HG03442 (cell line): ENCODE measurements around the gene PAFAH1B1.
"Not testable (repeated sequence)": the region's sequence is repeated elsewhere in the genome, so short reads cannot be mapped to it uniquely, and the experiment has no call there.

Experiments
- ATAC-seq: cut with Tn5 transposase; IDR thresholded peaks from one replicate; pipeline ENCODE4 v1.9.1; 2021; ENCODE audit warnings: mild to moderate bottlenecking, moderate library complexity; ENCODE audit not compliant: unreplicated experiment

PAFAH1B1 gene

DNA sequence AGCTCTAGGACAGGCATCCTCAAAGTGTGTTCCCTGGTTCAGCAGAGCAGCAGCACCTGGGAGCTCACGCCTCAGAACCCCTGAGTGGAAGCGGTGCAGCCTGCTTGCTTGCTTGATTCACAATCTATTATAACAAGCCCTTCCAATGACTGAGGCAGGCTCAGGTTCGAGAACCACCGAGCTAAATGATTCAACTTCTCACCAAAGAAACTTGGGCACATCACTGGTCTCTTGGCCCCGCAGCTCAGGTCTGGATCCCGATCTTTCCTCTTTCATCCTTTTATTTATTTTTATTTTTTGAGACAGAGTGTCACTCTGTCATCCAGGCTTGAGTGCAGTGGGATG is 93.6 kb downstream of the PAFAH1B1 start:
- ATAC-seq: no peak

DNA sequence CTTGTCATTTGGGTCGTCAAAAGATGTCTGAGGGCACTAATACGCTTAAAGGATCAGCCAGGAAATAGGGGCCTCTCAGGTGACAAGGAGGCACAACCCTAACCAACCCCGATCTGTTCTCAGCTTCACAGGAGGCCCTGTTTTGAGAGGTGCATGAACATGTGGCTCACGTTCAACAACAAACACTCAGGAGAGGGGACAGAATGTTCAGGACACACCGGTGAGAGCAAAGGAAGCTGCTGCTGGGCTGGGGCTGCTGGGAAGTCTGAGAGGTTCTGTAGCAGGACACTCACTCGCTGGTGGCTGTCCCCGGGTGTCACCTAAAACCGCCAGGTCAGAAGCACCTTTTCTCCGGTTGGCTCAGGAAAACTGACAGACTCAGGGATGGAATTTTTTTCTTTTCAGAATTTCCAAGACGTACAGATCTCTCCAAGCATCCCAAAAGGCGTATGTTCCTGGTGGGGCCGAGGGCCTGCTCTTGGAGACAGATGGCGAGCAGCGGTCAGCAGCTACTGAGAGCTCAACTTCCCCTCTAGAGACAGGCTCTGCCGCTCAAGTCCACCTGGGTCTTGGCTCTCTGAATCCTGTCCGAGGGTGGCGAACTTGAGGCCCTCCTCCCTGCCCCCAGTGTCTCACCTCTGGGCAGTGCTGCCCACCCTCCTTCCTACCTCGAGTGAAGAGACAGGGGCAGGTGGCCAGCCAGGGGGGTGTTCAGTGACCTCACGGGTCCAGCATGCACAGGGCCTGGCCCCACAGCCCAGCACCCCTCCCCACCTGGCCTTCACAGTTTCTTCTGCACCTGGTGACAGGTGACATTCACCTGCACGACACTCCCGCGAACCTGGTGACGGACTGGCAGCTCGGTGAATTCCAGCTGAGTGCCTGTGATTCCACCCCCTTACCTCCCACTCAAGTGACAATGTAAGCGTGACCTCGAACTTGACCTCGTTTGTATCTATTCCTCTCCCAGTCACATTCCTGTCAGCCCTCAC is 95.2 kb downstream of the PAFAH1B1 start:
- ATAC-seq: no peak

DNA sequence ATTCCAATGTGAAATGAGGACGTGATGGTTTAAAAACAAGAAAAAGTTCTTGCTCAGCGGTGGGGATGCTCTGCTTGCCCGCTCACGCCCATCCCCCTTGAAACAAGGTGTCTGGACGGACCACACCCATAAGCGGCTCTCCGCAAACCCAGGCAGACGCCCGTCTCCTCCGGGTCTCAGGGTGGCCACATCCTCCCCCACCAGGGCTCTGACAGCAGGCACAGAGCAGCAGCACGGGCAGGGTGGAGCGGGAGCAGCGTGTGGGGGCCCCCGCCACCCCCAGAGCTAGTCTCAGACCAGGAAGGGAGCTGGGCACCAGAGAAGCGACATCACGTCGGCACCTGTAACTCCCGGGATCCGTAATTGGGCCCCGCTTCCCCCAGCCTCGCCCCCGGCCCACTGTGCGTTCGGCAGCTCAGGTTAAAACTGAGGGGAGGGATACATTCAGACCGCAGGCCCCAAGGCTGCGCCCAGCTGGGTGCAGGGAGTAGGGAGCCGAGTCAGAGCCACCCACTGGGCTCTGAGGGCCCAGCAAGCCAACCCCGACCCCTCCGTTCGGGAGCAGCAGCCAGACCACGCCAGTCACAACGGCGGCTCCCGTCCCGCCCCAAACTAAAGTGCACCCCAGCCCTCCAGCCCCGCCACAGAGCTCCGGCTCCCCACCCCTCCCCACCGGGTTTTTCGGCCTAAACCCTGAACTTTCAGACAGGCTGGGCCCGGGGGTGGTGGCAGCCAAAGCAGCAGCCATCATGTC is 96.1 kb downstream of the PAFAH1B1 start:
- no peak for ATAC-seq

DNA sequence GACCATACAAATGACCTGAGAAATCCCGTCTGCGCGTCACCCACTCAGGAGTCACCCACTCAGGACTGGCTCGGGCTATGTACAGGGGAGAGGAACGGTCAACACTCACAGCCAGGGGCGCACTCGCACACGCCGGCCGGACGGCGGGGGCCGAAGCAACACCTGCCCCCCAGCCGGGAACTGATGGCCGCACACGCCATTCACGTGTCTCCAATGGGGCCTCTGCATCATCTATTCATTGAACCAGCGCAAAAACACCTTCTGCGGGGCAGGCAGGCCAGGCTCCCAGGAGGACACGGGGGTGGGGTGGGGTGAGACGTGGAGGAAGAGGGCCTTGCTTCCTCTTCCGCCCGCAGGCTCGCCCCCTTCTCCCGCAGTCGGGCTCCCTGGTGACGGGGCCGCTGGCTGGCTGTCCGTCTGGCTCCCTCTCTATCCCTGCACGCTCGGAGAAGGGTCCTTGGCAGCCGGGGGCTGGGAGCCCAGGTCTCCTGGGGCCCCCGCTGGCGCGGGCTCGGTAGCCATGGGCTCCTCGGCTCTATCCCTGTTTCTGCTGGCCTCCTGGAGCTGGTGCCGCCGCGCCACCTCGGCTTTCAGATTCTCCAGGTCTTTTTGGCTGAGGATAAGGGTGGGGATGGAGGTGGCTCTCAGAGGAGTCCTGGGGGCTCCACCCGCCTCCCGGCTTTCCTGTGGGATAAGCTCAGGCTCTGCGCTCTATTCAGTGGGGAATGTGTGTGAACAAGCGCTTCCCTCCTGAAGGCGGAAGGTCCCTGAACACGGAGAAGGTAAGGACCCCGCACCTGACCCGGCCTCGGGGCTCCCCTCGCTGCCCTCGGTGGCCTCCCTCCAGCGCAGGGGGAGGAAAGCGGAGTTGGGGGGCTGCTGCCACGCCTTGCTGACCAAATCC is 97.0 kb downstream of the PAFAH1B1 start:
- ATAC-seq: no peak

DNA sequence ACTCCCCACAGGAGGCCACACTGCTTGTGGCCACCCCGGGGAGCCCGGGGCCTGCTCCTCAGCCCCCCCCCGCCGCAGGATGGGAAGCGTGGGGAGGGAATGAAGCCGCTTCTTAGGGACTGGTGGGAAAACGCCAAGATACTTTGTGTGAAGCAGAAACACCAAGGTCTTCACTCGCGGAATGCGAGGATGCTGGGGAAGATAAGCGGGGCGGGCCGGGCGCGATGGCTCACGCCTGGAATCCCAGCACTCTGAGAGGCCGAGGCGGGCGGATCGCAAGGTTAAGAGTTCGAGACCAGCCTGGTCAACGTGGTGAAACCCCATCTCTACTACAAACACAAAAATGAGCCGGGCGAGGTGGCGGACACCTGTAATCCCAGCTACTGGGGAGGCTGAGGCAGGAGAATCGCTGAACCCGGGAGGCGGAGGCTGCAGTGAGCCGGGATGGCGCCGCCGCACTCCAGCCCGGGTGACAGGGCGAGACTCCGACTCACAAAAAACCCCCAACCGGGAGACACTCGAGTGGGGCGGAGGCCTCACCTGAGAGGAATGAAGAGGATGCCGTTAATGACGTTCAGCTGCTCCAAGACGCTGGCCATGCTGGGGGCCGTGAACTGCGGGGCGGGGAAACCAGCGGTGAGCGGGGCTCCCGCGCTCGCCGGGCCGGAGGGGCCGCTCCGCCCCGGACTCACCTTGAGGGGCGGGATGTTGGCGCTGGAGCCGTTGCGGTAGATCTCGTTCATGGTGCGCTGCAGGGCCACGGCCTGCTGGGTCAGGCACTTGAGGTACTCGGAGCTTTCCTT is 97.8 kb downstream of the PAFAH1B1 start:
- no peak for ATAC-seq

DNA sequence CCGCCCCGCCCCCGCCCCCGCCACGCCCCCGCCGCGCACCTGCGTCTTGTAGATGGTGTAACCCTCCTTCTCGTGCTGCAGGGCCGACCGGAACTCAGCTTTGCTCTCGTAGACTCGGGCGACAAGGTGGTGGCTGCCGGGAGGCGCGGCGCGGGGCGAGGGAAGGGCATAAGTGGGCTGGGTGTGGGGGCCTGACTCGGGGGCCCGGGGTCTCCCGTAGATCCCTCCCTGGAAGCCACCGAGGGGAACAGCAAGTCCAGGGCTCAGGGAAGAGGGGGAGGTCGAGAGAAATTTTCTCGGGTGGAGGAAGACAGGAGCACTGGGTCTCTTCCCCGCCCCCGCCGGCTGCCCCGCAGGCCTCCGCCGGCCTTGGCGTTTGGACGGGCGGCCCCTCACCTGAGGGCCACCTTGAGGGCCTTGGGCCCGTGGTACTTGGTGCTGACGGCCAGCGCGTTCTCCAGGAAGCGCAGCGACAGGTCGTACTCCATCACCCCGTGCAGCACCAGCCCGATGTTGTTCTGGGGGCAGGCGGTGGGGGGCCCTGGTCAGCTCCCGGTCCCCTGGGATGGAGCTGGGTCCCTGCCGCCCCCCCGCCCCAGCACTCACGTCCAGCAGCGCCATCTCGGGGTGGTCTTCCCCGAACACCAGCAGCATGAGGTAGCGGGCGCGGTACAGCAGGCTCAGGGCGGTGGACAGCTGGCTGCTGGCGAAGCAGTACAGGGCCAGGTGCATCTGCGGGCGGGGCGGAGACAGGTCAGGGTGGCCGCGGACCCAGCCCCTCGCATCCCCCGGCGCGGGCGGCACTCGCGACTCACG is 98.7 kb downstream of the PAFAH1B1 start:
- ATAC-seq: no peak

DNA sequence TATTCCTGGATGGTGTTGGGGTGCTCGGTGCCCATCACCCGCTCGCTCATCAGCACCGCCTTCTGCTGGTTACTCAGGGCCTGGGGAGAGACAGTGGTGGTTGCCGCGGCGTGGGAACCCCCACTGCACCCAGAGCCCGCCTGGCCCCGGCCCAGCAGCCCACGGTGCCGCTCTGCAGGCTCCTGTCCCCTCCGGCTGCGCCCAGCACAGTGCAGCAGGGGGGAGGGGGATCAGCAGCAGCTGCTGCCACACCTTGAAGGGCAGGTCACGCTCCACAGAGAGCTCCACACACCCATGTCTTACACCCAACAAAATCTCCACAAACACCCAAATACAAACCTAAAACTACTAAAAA is 99.3 kb downstream of the PAFAH1B1 start:
- ATAC-seq: no peak

DNA sequence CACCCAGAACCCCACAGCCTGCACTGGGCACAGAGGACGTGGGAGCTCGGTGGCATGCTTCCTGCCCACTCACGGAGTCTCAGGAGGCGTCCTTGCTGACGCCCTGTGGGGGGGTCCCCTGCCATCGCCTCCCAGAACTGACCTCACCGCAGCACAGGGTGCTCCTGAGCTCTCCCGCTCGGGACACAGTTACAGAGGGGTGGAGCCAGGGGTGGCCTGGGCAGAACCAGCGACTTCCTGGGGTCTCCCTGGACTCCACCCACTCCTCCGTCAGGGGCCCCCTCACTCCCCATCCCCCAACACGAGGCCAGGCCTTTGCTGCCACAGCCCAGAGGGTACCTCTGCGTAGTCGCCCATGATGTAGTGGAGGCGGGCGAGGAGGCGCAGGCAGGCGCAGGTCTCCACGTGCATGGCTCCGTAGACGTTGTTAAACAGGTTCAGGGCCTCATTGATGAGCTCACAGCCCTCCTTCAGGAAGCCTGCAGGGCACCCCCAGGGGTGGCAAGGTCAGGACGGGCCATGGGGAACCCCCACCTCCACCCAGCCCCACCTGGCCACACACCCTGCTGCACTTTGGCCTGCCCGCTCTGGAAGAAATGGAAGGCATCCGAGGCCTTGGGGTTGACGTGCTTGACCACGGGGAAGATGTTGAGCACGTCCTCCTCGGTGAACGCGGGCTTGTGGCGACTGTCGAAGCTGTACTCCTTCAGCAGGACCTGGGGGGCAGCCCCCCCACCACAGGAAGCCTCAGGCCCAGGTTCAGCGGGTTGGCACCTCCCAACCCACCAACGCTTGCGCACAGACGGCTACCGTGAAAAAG is 100.3 kb downstream of the PAFAH1B1 start:
- no peak for ATAC-seq

DNA sequence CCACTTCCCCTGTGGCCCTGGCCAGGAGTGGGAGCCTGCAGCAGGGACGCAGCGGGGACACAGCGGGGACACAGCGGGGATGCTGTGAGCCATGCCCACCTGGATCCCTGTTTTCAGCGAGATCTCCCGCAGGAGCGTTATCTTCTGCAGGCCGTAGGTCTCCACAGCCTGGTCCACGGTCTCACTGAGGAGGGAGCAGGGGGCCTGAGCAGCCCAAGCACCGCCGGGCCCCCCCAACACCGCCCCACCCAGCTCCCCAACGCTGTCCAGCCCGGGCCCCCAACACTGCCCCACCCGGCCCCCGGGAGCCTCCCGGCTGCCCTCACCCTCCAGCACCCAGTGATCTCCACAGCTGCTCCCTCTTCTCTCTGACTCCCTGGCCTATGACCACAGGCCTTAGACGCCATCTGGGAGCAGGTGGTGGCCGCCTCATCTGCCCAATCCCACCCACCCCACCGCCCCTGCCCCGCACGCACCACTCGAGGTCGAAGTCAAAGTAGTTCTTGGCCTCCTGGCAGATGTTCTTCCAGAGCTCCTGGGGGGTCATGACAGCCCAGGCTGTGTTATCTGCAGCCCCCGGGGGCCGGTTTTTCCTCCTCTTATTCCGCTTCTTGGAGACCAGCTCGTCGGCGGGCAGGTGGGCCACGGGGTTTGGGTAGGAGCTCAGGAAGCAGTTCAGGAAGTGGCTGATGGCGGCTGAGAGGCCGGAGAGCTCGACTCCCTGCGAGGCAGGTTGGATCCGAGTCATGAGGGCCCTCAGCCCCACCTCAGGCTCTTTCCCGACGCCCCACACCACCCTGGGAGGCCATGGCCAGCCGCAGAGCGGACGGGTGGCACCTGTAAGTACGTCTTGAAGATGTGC is 101.2 kb downstream of the PAFAH1B1 start:
- ATAC-seq: no peak

DNA sequence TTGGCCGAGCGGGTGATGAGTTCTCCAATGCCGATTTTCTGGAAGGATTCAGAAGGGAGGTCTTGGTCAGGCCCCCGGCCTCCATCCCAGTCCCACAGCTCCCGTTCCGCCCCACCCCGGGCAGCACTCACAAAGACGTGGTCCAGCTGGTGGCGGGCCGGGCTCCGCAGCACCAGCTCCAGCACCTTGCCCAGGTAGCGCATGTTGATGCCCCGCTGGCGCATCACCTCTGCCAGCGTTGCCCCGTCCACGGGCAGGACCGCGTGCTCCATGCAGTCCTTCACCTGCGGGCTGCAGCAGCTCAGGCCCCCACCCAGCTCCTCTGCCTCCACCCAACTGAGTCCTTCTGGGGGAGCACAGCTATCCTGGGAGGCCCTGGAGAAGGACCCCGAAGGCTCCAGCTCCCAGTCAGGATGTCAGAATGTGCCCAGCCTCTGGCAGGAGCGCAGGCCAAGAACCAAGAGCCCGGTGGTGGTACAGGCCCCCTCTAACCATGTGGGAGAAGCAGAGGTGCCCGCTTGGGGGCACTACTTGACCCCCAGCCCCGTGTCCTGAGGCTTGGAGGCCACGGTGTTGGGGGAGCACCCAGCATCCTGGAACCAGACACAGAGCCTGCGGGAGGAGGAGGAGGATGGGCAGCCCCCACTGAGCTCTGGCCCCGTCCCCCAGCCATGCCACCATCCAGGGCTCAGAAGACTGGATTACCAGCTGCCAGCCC is 101.9 kb downstream of the PAFAH1B1 start:
- ATAC-seq: no peak

DNA sequence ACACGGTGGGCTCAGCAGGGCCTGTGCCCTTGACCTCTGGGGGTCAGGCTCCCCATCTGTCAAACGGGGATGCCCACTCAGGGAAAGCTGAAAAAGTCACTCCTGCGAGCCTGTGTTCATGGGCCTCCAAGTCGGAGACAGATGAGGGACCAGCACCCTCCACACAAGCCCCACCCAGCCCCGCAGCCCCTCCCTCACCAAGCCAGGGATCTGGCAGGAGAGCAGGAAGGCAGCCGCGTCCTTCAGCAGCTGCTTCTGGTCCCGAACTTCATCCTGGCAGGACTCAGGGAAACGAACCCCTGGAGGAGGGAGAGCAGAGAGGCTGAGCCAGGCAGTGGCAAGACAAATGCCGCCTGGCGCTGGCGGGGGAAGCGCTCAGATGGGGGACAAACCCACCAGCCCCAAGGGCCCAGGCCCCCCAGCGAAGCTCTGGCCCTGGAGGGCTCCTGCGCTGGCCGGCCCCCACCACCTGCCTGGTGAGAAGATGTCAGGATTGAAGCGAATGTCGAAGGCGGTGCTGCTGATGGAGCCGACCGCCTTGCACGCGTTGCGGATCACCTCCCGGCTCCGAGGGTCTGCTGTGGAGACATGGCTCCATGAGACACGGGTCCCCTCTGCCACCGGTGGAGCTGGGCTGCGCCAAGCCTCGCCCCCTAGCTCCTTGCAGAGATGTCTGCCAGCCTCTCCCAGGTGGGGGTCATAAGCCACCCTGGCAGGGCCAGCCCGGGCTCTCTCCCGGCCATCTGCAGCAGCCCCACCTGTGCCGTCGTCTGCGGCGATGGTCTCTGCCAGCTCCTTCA is 102.7 kb downstream of the PAFAH1B1 start:
- no peak for ATAC-seq

DNA sequence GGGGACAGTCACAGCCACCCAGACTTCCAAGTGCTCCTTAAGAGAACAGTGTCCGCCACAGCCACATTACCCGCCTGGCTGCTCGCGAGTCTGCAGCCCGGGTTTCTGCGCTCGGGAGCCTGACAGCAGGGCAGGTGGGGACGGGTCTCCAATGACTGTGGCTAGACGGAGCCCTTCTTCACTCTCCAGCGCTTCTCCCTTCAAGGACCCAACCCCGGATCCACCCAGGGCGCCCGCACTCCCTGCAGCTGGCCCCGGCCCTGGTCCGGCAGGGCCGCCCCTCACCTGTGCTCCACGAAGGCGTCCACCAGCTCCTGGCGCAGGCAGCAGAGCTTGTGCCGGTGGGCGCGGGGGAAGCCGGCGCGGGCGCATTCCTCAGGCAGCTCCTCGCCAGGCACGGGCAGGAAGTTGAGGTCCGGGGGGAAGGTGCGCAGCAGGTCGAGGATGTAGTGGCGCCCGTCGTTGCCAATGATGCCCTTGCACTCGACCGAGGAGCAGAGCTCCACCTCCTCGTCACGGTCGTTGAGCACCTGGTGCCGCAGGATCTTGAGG is 104.2 kb downstream of the PAFAH1B1 start:
- no peak for ATAC-seq

DNA sequence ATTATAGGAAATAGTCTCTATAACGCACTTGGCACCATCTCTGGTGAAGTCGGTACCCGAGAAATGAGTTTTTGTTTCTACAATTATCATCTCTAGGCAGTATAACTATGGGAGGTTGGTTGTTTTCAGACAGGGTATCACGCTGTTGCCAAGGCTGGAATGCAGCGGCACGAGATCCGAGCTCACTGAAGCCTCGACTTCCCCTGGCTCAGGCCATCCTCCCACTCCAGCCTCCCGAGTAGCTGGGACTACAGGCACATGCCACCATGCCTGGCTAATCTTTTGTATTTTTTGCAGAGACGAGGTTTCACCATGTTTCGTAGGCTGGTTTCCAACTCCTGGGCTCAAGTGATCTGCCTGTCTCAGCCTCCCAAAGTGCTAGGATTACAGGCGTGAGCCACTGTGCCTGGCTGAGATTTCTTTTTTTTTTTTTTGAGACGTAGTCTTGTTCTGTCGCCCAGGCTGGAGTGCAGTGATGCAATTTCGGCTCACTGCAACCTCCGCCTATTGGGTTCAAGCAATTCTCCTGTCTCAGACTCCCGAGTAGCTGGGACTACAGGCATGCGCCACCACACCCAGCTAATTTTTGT is 105.9 kb downstream of the PAFAH1B1 start:
- ATAC-seq: not testable (repeated sequence)

DNA sequence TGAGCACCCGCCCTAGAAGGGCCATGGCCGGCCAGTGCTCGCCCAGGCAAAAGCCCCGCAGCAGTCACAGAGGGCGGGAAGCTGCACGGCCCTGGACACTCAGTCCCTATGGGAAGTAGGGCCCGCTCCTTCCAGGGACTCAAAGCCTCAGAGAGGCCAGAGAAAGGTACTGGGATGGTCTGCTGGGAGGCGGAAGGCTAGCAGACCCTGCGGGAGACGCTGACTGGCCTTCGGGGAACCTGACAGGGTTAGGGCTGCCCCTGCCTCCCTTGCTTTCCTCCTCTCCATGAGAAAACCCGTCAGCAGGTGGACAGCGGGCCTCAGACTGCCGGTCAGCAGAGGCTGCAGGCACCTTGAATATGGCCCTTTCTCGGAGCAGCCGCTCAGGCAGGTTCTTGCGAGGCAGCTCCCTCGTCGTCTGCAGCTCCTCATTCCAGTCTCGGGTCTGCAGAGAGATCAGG is 106.6 kb downstream of the PAFAH1B1 start:
- no peak for ATAC-seq

DNA sequence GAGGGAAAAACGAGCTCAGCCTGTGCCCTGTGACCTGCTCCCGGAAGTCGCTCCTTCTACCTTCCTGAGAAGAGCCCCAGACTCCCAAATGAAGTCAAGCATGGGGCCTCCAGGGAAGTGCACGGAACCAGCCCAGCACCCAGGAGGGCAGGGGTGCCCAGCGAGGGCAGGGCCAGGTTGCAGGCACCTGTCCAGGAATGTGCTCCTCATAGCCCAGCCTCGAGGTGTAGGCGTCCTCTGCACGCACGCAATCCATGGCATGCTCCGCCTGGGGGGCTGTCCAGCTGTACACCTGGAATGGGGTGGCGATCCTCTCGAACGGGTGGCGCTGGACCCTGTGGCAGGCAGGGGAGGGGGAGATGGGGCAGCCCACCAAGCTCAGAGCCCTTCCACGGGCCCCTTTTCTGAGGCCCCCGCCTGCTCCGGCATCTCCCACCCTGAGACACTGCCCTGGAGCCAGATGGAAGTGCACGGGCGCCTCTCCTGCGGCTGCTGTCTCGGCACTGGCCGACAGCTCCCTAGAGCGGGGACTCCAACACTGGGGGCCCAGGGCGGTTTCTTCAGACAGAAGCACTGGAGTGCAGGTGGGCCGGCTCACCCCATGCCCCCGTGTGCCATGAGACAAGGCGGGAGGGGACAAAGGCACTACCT is 107.2 kb downstream of the PAFAH1B1 start:
- ATAC-seq: no peak
